WTC11 (cell line): ENCODE measurements around the gene REPS2. TPM values are rescaled to one million over a fixed set of nuclear protein-coding genes. Genes with fewer than 3 reads are reported as not detected.

ENCODE experiments used
- ATAC-seq: fragments of 200-7000 bp; cut with Tn5 transposase; 2 replicates; pipeline ENCODE4 v1.10.0; 2021; ENCODE audit warnings: mild to moderate bottlenecking, moderate library complexity
- CTCF ChIA-PET: fragments of 300-600 bp; sonication (Branson Sonifier 250); formaldehyde crosslinking; loops from one replicate; lab custom pipeline; 2021; ENCODE audit warnings: antibody characterized with exemption; lab: Charles Lee
- POLR2A ChIA-PET: fragments of 350-600 bp; sonication (Branson Sonifier 250); formaldehyde crosslinking; loops from one replicate; lab custom pipeline; 2021; ENCODE audit warnings: antibody characterized with exemption; lab: Charles Lee
- DNase-seq: peaks from one replicate; pipeline ENCODE4 v3.0.0; 2021; ENCODE audit warnings: low spot score
- H3K27ac Mint-ChIP-seq: 2 replicates; pipeline ENCODE4 v1.8.0; 2021; ENCODE audit warnings: mixed read lengths
- H3K27me3 Mint-ChIP-seq: 2 replicates; pipeline ENCODE4 v1.8.0; 2021; ENCODE audit warnings: low read depth, mild to moderate bottlenecking, moderate library complexity, mixed read lengths
- H3K36me3 Mint-ChIP-seq: 2 replicates; pipeline ENCODE4 v1.8.0; 2021; ENCODE audit warnings: mixed read lengths
- H3K4me1 Mint-ChIP-seq: 2 replicates; pipeline ENCODE4 v1.8.0; 2022; ENCODE audit warnings: mixed read lengths
- H3K4me3 Mint-ChIP-seq: 2 replicates; pipeline ENCODE4 v1.8.0; 2021; ENCODE audit warnings: mild to moderate bottlenecking, moderate library complexity, mixed read lengths
- H3K9me3 Mint-ChIP-seq: 2 replicates; pipeline ENCODE4 v1.8.0; 2021; ENCODE audit warnings: mixed read lengths
- ARID4B ChIP-seq: sonication (generic); formaldehyde crosslinking; IDR thresholded peaks from 2 replicates; pipeline ENCODE4 v1.8.0; 2023; ENCODE audit warnings: missing genetic modification reagents, mild to moderate bottlenecking, borderline replicate concordance
- CDX4 ChIP-seq: fragments of 250-450 bp; sonication (Bioruptor Pico); IDR thresholded peaks from 2 replicates; pipeline ENCODE4 v1.9.0; 2021; ENCODE audit warnings: moderate library complexity, mild to moderate bottlenecking, inconsistent platforms, borderline replicate concordance
- E2F4 ChIP-seq: sonication (generic); formaldehyde crosslinking; IDR thresholded peaks from 2 replicates; pipeline ENCODE4 v1.8.1; 2022; ENCODE audit warnings: low read depth, mild to moderate bottlenecking, moderate library complexity, missing genetic modification reagents, borderline replicate concordance
- EMX1 ChIP-seq: fragments of 250-450 bp; sonication (Bioruptor Pico); IDR thresholded peaks from 2 replicates; pipeline ENCODE4 v1.8.0; 2021; ENCODE audit warnings: mild to moderate bottlenecking
- ERG ChIP-seq: fragments of 250-450 bp; sonication (Bioruptor Pico); IDR thresholded peaks from 2 replicates; pipeline ENCODE4 v1.8.0; 2021; ENCODE audit warnings: mild to moderate bottlenecking
- FOXJ3 ChIP-seq: sonication (generic); formaldehyde crosslinking; IDR thresholded peaks from 2 replicates; pipeline ENCODE4 v1.9.0; 2021; ENCODE audit warnings: missing genetic modification reagents, mild to moderate bottlenecking, borderline replicate concordance
- HMGA2 ChIP-seq: fragments of 250-450 bp; sonication (Bioruptor Pico); IDR thresholded peaks from 2 replicates; pipeline ENCODE4 v1.4.0; 2021; ENCODE audit warnings: mild to moderate bottlenecking, moderate library complexity
- IRF2 ChIP-seq: sonication (generic); formaldehyde crosslinking; IDR thresholded peaks from 2 replicates; pipeline ENCODE4 v1.8.0; 2022; ENCODE audit warnings: low read depth, missing genetic modification reagents, borderline replicate concordance
- NFATC4 ChIP-seq: fragments of 250-450 bp; sonication (Bioruptor Pico); IDR thresholded peaks from 2 replicates; pipeline ENCODE4 v1.9.0; 2021; ENCODE audit warnings: mild to moderate bottlenecking
- NFE2L1 ChIP-seq: sonication (generic); formaldehyde crosslinking; IDR thresholded peaks from 2 replicates; pipeline ENCODE4 v1.8.1; 2023; ENCODE audit warnings: missing genetic modification reagents
- SP1 ChIP-seq: sonication (generic); formaldehyde crosslinking; conservative IDR thresholded peaks from 2 replicates; pipeline ENCODE4 v1.8.1; 2022; ENCODE audit warnings: missing genetic modification reagents
- TCF7 ChIP-seq: sonication (generic); formaldehyde crosslinking; IDR thresholded peaks from 2 replicates; pipeline ENCODE4 v1.8.0; 2022; ENCODE audit warnings: mild to moderate bottlenecking, low read depth, missing genetic modification reagents, moderate library complexity
- TEAD1 ChIP-seq: sonication (generic); formaldehyde crosslinking; IDR thresholded peaks from 2 replicates; pipeline ENCODE4 v1.8.0; 2022; ENCODE audit warnings: mild to moderate bottlenecking, missing genetic modification reagents
- ZBTB21 ChIP-seq: sonication (generic); formaldehyde crosslinking; IDR thresholded peaks from 2 replicates; pipeline ENCODE4 v1.8.1; 2023; ENCODE audit warnings: mild to moderate bottlenecking, missing genetic modification reagents, borderline replicate concordance
- ZMAT4 ChIP-seq: fragments of 250-450 bp; sonication (Bioruptor Pico); IDR thresholded peaks from 2 replicates; pipeline ENCODE4 v1.9.0; 2021; ENCODE audit warnings: mild to moderate bottlenecking
- ZNF121 ChIP-seq: sonication (generic); formaldehyde crosslinking; IDR thresholded peaks from 2 replicates; pipeline ENCODE4 v1.8.0; 2023; ENCODE audit warnings: missing genetic modification reagents
- ZNF138 ChIP-seq: sonication (generic); formaldehyde crosslinking; conservative IDR thresholded peaks from 2 replicates; pipeline ENCODE4 v1.8.1; 2022; ENCODE audit warnings: mild to moderate bottlenecking, moderate library complexity, missing genetic modification reagents
- ZNF232 ChIP-seq: sonication (generic); formaldehyde crosslinking; IDR thresholded peaks from 2 replicates; pipeline ENCODE4 v1.8.0; 2022; ENCODE audit warnings: mild to moderate bottlenecking, missing genetic modification reagents
- ZNF263 ChIP-seq: sonication (generic); formaldehyde crosslinking; IDR thresholded peaks from 2 replicates; pipeline ENCODE4 v1.8.1; 2022; ENCODE audit warnings: low read depth, mild to moderate bottlenecking, moderate library complexity, missing genetic modification reagents
- ZNF281 ChIP-seq: sonication (generic); formaldehyde crosslinking; IDR thresholded peaks from 2 replicates; pipeline ENCODE4 v1.8.0; 2023; ENCODE audit warnings: mild to moderate bottlenecking, missing genetic modification reagents
- ZNF425 ChIP-seq: fragments of 250-450 bp; sonication (Bioruptor Pico); conservative IDR thresholded peaks from 2 replicates; pipeline ENCODE4 v1.9.0; 2021; ENCODE audit warnings: mild to moderate bottlenecking
- total RNA-seq: library from RNA; stranded (reverse); gene quantifications from 3 replicates; pipeline ENCODE4 v1.2.3, GENCODE V29; 2021

Gene REPS2
- total RNA-seq, 1 experiment from 2014 or later = 2.2 TPM

GRCh38 chrX:16953606-16954211 is 7.3 kb downstream of the REPS2 start:
- POLR2A ChIA-PET = no interaction called here
- Mint-ChIP-seq H3K4me3 (no peak overlapping the region), H3K27ac (no peak overlapping the region), H3K4me1 (peaks cover 26% of the 10 kb centered on the region), H3K27me3 (peaks cover 3% of the 10 kb centered on the region; the same call in 1 of the 2 replicates), H3K36me3 (no peaks in the 10 kb centered on the region), H3K9me3 (no peaks in the 10 kb centered on the region)
- ATAC-seq (no peak), DNase-seq (no peak)
- TF ChIP-seq ZNF425 (CRISPR knock-in tag) = no peak
- no peak for TF ChIP-seq IRF2 (CRISPR knock-in tag)
- no peak for TF ChIP-seq TCF7 (CRISPR knock-in tag)
- TF ChIP-seq CDX4 (CRISPR knock-in tag) = no peak
- TF ChIP-seq FOXJ3 (CRISPR knock-in tag) = no peak
- TF ChIP-seq HMGA2 (CRISPR knock-in tag) = no peak
- no peak for TF ChIP-seq ZNF232 (CRISPR knock-in tag)
- TF ChIP-seq ZNF263 (CRISPR knock-in tag) = no peak
- TF ChIP-seq SP1 (CRISPR knock-in tag) = no peak
- TF ChIP-seq ZNF138 (CRISPR knock-in tag) = no peak
- no peak for TF ChIP-seq ZMAT4 (CRISPR knock-in tag)
- CTCF ChIA-PET = interaction anchor here (1.3 kb wide), 1 partner anchor 70 kb away, joined by 3 read pairs; no protein-coding TSS in a partner anchor

- POLR2A ChIA-PET = no interaction called here
- Mint-ChIP-seq H3K36me3 (no peaks in the 10 kb centered on the region), H3K27me3 (no peaks in the 10 kb centered on the region), H3K4me3 (no peak overlapping the region), H3K9me3 (no peaks in the 10 kb centered on the region), H3K4me1 (peaks cover 26% of the 10 kb centered on the region), H3K27ac (no peak overlapping the region)
- CTCF ChIA-PET = interaction anchor here (1.1 to 1.6 kb wide), 3 partner anchors 65 to 88 kb away, joined by 3 to 9 read pairs (median 4); no protein-coding TSS in a partner anchor
- ATAC-seq (no peak), DNase-seq (no peak)
- no peak for TF ChIP-seq TEAD1
- no peak for TF ChIP-seq EMX1 (CRISPR knock-in tag)
- no peak for TF ChIP-seq E2F4 (CRISPR knock-in tag)
- no peak for TF ChIP-seq ARID4B (CRISPR knock-in tag)
- no peak for TF ChIP-seq ZBTB21
- TF ChIP-seq ERG = no peak
- no peak for TF ChIP-seq ZNF281
- no peak for TF ChIP-seq NFATC4 (CRISPR knock-in tag)
- no peak for TF ChIP-seq NFE2L1 (CRISPR knock-in tag)
- no peak for TF ChIP-seq ZNF121 (CRISPR knock-in tag)
Observed at GRCh38 chrX:16957751-16958150, 11.3 kb downstream of the REPS2 start.
